Mesodermal cell (in vitro differentiated cells): ENCODE data around the gene RPP14.
"Not testable (repeated sequence)": the region's sequence is repeated elsewhere in the genome, so short reads cannot be mapped to it uniquely, and the experiment has no call there.

ENCODE experiments used
- H3K27ac ChIP-seq: 2 replicates; pipeline ENCODE4 v1.7.0; 2013; ENCODE audit warnings: mild to moderate bottlenecking, low read depth, low read length, moderate library complexity; ENCODE audit not compliant: severe bottlenecking
- H3K36me3 ChIP-seq: 2 replicates; pipeline ENCODE4 v1.7.1; 2013; ENCODE audit warnings: mild to moderate bottlenecking, low read length, moderate library complexity; ENCODE audit not compliant: control insufficient read depth, insufficient read depth
- H3K4me1 ChIP-seq: one replicate; pipeline ENCODE4 v1.7.1; 2013; ENCODE audit warnings: mild to moderate bottlenecking, low read length; ENCODE audit not compliant: insufficient read depth, control insufficient read depth, poor library complexity, severe bottlenecking
- H3K4me3 ChIP-seq: 2 replicates; pipeline ENCODE4 v1.7.0; 2013; ENCODE audit warnings: low read length, control low read depth, mild to moderate bottlenecking; ENCODE audit not compliant: insufficient read depth, poor library complexity, severe bottlenecking; ENCODE audit errors: extremely low read depth
- H3K9me3 ChIP-seq: 2 replicates; pipeline ENCODE4 v1.7.1; 2013; ENCODE audit warnings: mild to moderate bottlenecking, low read length, moderate library complexity; ENCODE audit not compliant: control insufficient read depth
- WGBS, 2 experiments: methylation state at CpG; one replicate each; pipeline ENCODE4 v1.1.5; 2013; ENCODE audit warnings: missing lambda C conversion rate in 2 of 2; ENCODE audit not compliant: insufficient coverage in 2 of 2; 5-methylcytosine and 5-hydroxymethylcytosine counted together

Gene RPP14

GRCh38 chr3:58271901-58272501, 34.0 kb upstream of the RPP14 start:
- Histone ChIP-seq H3K4me1 (no peaks in the 10 kb centered on the region), H3K27ac (no peak overlapping the region), H3K4me3 (no peak overlapping the region), H3K9me3 (no peaks in the 10 kb centered on the region), H3K36me3 (no peaks in the 10 kb centered on the region)
- WGBS, 2 experiments: 88 to 100% methylated on average over 2 to 4 of the region's 7 CpGs

GRCh38 chr3:58272891-58273290, 33.2 kb upstream of the RPP14 start:
- no peaks in the 10 kb centered on the region for H3K4me1 ChIP-seq
- H3K9me3 ChIP-seq: no peaks in the 10 kb centered on the region
- WGBS, 2 experiments: no CpG with 5 or more reads among the region's 3 CpGs
- no peak overlapping the region for H3K4me3 ChIP-seq
- no peaks in the 10 kb centered on the region for H3K36me3 ChIP-seq
- H3K27ac ChIP-seq: no peak overlapping the region

DNA sequence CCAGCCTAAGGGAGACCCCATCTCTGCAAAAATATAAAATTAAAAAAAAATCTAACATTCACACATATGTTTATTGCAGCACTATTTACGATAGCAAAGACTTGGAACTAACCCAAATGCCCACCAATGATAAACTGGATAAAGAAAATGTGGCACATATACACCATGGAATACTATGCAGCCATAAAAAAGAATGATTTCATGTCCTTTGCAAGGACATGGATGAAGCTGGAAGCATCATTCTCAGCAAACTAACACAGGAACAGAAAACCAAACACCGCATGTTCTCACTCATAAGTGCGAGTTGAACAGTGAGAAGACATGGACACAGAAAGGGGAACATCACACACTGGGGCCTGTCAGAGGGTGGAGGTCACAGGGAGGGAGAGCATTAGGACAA, 32.7 kb upstream of the RPP14 start:
- not testable (repeated sequence) for H3K9me3 ChIP-seq, H3K36me3 ChIP-seq, H3K27ac ChIP-seq, H3K4me3 ChIP-seq, H3K4me1 ChIP-seq
- 90% methylated on average over 2 of the region's 3 CpGs; no CpG with 5 or more reads in 1 of the 2 experiments for WGBS, 2 experiments

GRCh38 chr3:58274027-58274614, 31.9 kb upstream of the RPP14 start:
- no peaks in the 10 kb centered on the region for H3K4me1 ChIP-seq
- no peak overlapping the region for H3K4me3 ChIP-seq
- WGBS, 2 experiments: 72 to 93% methylated on average over 3 of the region's 3 CpGs
- no peak overlapping the region for H3K27ac ChIP-seq
- H3K36me3 ChIP-seq: no peaks in the 10 kb centered on the region
- H3K9me3 ChIP-seq: no peaks in the 10 kb centered on the region

DNA sequence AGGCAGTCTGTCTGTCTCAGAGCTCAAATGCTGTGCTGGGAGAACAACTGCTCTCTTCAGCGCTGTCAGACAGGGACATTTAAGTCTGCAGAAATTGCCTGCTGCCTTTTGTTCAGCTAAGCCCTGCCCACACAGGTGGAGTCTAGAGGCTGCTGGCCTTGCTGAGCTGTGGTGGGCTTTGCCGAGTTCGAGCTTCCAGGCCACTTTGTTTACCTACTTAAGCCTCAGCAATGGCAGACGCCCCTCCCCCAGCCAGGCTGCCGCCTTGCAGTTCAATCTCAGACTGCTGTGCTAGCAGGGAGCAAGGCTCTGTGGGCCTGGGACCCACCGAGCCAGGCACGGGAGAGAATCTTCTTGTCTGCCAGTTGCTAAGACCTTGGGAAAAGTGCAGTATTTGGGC, 25.0 kb upstream of the RPP14 start:
- H3K36me3 ChIP-seq: peaks cover 7% of the 10 kb centered on the region
- no peak overlapping the region for H3K27ac ChIP-seq
- 87 to 94% methylated on average over 4 to 6 of the region's 7 CpGs for WGBS, 2 experiments
- H3K4me3 ChIP-seq: no peak overlapping the region
- no peaks in the 10 kb centered on the region for H3K9me3 ChIP-seq
- H3K4me1 ChIP-seq: no peaks in the 10 kb centered on the region

GRCh38 chr3:58285334-58285733, 20.7 kb upstream of the RPP14 start:
- H3K9me3 ChIP-seq: no peaks in the 10 kb centered on the region
- H3K4me1 ChIP-seq: no peaks in the 10 kb centered on the region
- H3K27ac ChIP-seq: no peak overlapping the region
- H3K4me3 ChIP-seq: no peak overlapping the region
- WGBS, 2 experiments: 82 to 93% methylated on average over 7 of the region's 7 CpGs
- peaks cover 7% of the 10 kb centered on the region for H3K36me3 ChIP-seq

GRCh38 chr3:58287354-58287753, 18.7 kb upstream of the RPP14 start:
- H3K9me3 ChIP-seq: no peaks in the 10 kb centered on the region
- no peaks in the 10 kb centered on the region for H3K4me1 ChIP-seq
- no peak overlapping the region for H3K27ac ChIP-seq
- 87 to 96% methylated on average over 6 of the region's 6 CpGs for WGBS, 2 experiments
- peaks cover 7% of the 10 kb centered on the region for H3K36me3 ChIP-seq
- H3K4me3 ChIP-seq: no peak overlapping the region

DNA sequence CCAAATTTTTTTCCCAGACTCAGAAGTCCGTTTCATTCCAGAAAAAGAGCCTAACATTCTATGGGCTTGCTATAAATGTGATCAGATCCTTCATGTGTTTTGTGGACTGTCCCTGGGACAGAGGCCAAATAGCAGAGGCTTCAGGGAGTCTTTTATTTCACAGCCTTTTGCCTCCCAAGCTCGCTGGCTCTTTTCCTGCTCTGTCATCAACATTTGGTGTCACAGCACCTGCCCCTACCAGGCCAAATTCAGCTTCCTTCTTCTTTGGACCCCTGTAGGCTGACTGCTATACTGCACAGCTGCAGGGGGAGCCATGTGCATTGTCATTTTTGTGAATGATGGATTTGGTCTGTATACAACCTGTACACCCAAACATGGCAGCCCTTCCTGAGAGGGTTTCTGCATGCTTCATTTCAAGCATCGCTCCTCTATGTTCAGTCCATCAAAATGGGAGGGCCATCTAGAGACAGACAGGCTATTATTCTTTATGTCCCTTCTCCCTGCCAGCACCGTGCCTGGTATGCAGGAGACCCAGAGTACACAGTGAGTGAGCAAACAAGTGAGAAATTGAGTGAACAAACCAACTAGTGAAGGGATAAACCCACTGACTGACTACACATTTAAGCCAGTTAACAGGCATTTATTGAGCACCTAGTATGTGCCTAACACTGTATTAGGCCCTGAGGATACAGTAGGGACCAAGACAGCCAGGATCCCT, 17.9 kb upstream of the RPP14 start:
- Histone ChIP-seq H3K9me3 (no peaks in the 10 kb centered on the region), H3K4me1 (no peaks in the 10 kb centered on the region), H3K27ac (no peak overlapping the region), H3K4me3 (no peak overlapping the region), H3K36me3 (peaks cover 7% of the 10 kb centered on the region)
- 94 to 100% methylated on average over 1 to 3 of the region's 4 CpGs for WGBS, 2 experiments

DNA sequence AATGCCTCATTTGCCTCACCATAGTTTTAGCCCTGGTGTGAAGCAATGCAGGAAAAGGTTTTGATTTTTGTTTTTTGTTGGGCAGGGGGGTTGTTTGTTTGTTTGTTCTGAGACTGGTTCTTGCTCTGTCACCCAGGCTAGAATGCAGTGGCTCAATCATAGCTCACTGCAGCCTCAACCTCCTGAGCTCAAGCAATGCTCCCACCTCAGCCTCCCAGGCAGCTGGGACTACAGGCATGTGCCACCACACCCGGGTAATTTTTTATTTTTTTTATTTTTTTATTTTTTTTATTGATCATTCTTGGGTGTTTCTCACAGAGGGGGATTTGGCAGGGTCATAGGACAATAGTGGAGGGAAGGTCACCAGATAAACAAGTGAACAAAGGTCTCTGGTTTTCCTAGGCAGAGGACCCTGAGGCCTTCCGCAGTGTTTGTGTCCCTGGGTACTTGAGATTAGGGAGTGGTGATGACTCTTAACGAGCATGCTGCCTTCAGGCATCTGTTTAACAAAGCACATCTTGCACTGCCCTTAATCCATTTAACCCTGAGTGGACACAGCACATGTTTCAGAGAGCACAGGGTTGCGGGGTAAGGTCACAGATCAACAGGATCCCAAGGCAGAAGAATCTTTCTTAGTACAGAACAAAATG, 17.0 kb upstream of the RPP14 start:
- no CpG with 5 or more reads among the region's 4 CpGs for WGBS, 2 experiments
- not testable (repeated sequence) for H3K4me3 ChIP-seq, H3K27ac ChIP-seq, H3K4me1 ChIP-seq, H3K9me3 ChIP-seq, H3K36me3 ChIP-seq

GRCh38 chr3:58290446-58290845, 15.6 kb upstream of the RPP14 start:
- not testable (repeated sequence) for H3K4me3 ChIP-seq, H3K27ac ChIP-seq, H3K9me3 ChIP-seq, H3K4me1 ChIP-seq, H3K36me3 ChIP-seq
- WGBS, 2 experiments: 84 to 100% methylated on average over 5 to 8 of the region's 33 CpGs
